ENCODE data around the gene KIRREL3. TPM values are rescaled to one million over a fixed set of nuclear protein-coding genes. Genes with fewer than 3 reads are reported as not detected.

KIRREL3 gene
- total RNA-seq, 1 donor from 2014 or later: 0.82 TPM

GRCh38 chr11:126930091-126930841, 70.3 kb downstream of the KIRREL3 start:
- DNase-seq (ENCODE audit: low read depth, low spot score): no peak
- H3K27ac Mint-ChIP-seq (ENCODE audit: unreplicated experiment): peak overlapping the region; percentile 73
- no peak for TF ChIP-seq CTCF (conservative IDR thresholded peaks at IDR 0.05)
- H3K4me1 Mint-ChIP-seq: peaks cover 42% of the 10 kb centered on the region
- no peaks in the 10 kb centered on the region for H3K27me3 Mint-ChIP-seq (ENCODE audit: low read depth)
- peaks cover 3% of the 10 kb centered on the region for H3K36me3 Mint-ChIP-seq (ENCODE audit: low read depth)
- no peaks in the 10 kb centered on the region for H3K9me3 Mint-ChIP-seq
- H3K4me3 Mint-ChIP-seq: no peak overlapping the region

- no peak overlapping the region for H3K4me3 Mint-ChIP-seq
- no peaks in the 10 kb centered on the region for H3K27me3 Mint-ChIP-seq (ENCODE audit: low read depth)
- H3K27ac Mint-ChIP-seq (ENCODE audit: unreplicated experiment): peak overlapping the region; percentile 97
- DNase-seq (ENCODE audit: low read depth, low spot score): no peak
- no peaks in the 10 kb centered on the region for H3K9me3 Mint-ChIP-seq
- H3K4me1 Mint-ChIP-seq: peaks cover 42% of the 10 kb centered on the region
- TF ChIP-seq CTCF (conservative IDR thresholded peaks at IDR 0.05): no peak
- no peaks in the 10 kb centered on the region for H3K36me3 Mint-ChIP-seq (ENCODE audit: low read depth)
Observed at GRCh38 chr11:126929179-126930061, 71.2 kb downstream of the KIRREL3 start.

GRCh38 chr11:126927623-126928022, 72.9 kb downstream of the KIRREL3 start:
- TF ChIP-seq CTCF (conservative IDR thresholded peaks at IDR 0.05): no peak
- Mint-ChIP-seq H3K9me3 (no peaks in the 10 kb centered on the region), H3K4me1 (peaks cover 42% of the 10 kb centered on the region), H3K4me3 (no peak overlapping the region), H3K27me3 (ENCODE audit: low read depth) (no peaks in the 10 kb centered on the region), H3K36me3 (ENCODE audit: low read depth) (no peaks in the 10 kb centered on the region), H3K27ac (ENCODE audit: unreplicated experiment) (no peak overlapping the region)
- no peak for DNase-seq (ENCODE audit: low read depth, low spot score)

- H3K36me3 Mint-ChIP-seq (ENCODE audit: low read depth): no peaks in the 10 kb centered on the region
- peak overlapping the region; percentile 35 for H3K27ac Mint-ChIP-seq (ENCODE audit: unreplicated experiment)
- H3K4me1 Mint-ChIP-seq: peaks cover 34% of the 10 kb centered on the region
- no peak for TF ChIP-seq CTCF (conservative IDR thresholded peaks at IDR 0.05)
- H3K9me3 Mint-ChIP-seq: no peaks in the 10 kb centered on the region
- no peak overlapping the region for H3K4me3 Mint-ChIP-seq
- no peak for DNase-seq (ENCODE audit: low read depth, low spot score)
- H3K27me3 Mint-ChIP-seq (ENCODE audit: low read depth): no peaks in the 10 kb centered on the region
Observed at GRCh38 chr11:126926376-126926791, 74.2 kb downstream of the KIRREL3 start.

- H3K36me3 Mint-ChIP-seq (ENCODE audit: low read depth): no peaks in the 10 kb centered on the region
- no peak for TF ChIP-seq CTCF (conservative IDR thresholded peaks at IDR 0.05)
- no peak for DNase-seq (ENCODE audit: low read depth, low spot score)
- no peaks in the 10 kb centered on the region for H3K9me3 Mint-ChIP-seq
- H3K27me3 Mint-ChIP-seq (ENCODE audit: low read depth): no peaks in the 10 kb centered on the region
- no peak overlapping the region for H3K27ac Mint-ChIP-seq (ENCODE audit: unreplicated experiment)
- H3K4me1 Mint-ChIP-seq: peaks cover 25% of the 10 kb centered on the region
- no peak overlapping the region for H3K4me3 Mint-ChIP-seq
Observed at GRCh38 chr11:126925321-126926093, 75.1 kb downstream of the KIRREL3 start.

Measured in neural crest cell (in vitro differentiated cells).